Superior temporal gyrus (tissue), 1 donor: ENCODE measurements around the gene RAB7A.

ENCODE experiments used
- DNase-seq: peaks from one replicate; pipeline ENCODE4 v3.0.0-alpha.2; 2016; ENCODE audit errors: extremely low spot score

The RAB7A gene

GRCh38 chr3:128726023-128727016 lies at the start of gene RAB7A:
Gene RAB7A, plus strand, starts transcription at chr3:128726183. Its CDS starts 69,185 bp downstream, at chr3:128795368.
- peak; percentile 98 for DNase-seq

- DNase-seq: no peak
These were observed 46.6 kb upstream of the RAB7A start for GRCh38 chr3:128679338-128679737.

GRCh38 chr3:128680603-128681368 lies 45.2 kb upstream of the RAB7A start:
- peak; percentile 98 for DNase-seq

- DNase-seq: peak; percentile 73
These were observed 44.6 kb upstream of the RAB7A start for GRCh38 chr3:128681369-128681829.

- no peak for DNase-seq
These were observed 42.0 kb upstream of the RAB7A start for GRCh38 chr3:128683957-128684356.

GRCh38 chr3:128684986-128685726 lies 40.8 kb upstream of the RAB7A start:
- no peak for DNase-seq

GRCh38 chr3:128686465-128686864 lies 39.5 kb upstream of the RAB7A start:
- DNase-seq: no peak

- DNase-seq: no peak
These were observed 36.9 kb upstream of the RAB7A start for GRCh38 chr3:128689060-128689459.

- DNase-seq: no peak
These were observed 32.3 kb upstream of the RAB7A start for GRCh38 chr3:128693696-128694095.

- DNase-seq: no peak
These were observed 28.6 kb upstream of the RAB7A start for GRCh38 chr3:128697341-128697740.

- peak; percentile 51 for DNase-seq
These were observed 27.6 kb upstream of the RAB7A start for GRCh38 chr3:128698211-128699047.

GRCh38 chr3:128701342-128702212 lies 24.4 kb upstream of the RAB7A start:
- DNase-seq: no peak

- DNase-seq: no peak
These were observed 23.6 kb upstream of the RAB7A start for GRCh38 chr3:128702391-128702790.

- no peak for DNase-seq
These were observed 22.4 kb upstream of the RAB7A start for GRCh38 chr3:128703561-128703960.

- DNase-seq: no peak
These were observed 19.8 kb upstream of the RAB7A start for GRCh38 chr3:128706086-128706615.

GRCh38 chr3:128707928-128708494 lies 18.0 kb upstream of the RAB7A start:
- DNase-seq: no peak

GRCh38 chr3:128709038-128709437 lies 16.9 kb upstream of the RAB7A start:
- no peak for DNase-seq

- no peak for DNase-seq
These were observed 16.3 kb upstream of the RAB7A start for GRCh38 chr3:128709506-128710210.
